ENCODE data around the gene ALDH3B2. TPM values are rescaled to one million over a fixed set of nuclear protein-coding genes. Genes with fewer than 3 reads are reported as not detected.

ALDH3B2 gene
- total and polyA plus RNA-seq, 2 donors from 2014 or later: 1.6 to 2.1 TPM

DNA sequence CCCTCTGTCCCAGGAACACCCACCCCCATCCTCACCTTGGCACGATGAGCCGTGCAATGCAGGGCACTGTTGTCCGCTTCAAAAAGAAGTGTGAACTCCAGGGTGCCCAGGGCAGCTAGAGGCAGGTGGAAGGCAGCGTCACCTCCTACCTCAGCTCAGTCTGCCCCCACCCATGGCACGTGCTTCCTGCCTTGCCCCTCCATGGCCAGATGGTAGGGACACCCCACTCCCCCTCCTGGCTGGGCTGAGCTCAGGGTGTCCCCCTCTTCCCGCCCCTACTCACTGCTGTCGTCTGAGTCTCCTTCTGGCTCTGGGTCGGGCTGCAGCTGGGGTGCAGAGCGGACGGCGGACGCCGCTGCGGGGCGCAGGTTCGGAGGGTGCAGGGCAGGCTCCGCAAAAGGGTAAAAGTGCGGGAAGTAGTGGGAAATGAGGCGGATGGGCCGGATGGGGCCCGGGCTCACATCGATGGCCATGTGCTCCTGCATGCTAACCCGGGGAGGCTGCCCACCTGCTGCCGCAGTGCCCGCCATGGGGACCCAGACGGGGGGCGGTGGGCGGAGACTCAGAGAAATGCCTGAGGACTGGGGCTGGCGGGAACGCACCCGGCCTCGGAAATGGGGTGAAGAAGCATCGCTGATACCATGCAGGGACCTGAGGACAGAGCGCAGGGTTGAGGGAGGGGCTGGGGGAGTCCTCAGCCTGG is 58.5 kb downstream of the ALDH3B2 start:
- Histone ChIP-seq H3K27ac (ENCODE audit: low read depth in 2 of 2, low read length in 2 of 2) (no peak overlapping the region), H3K4me3 (ENCODE audit: low read length in 3 of 3) (no peak overlapping the region), H3K9ac (ENCODE audit: low read length in 3 of 3) (no peak overlapping the region), H3K9me3 (ENCODE audit: control insufficient read depth in 2 of 3, insufficient read depth in 1 of 3, low read length in 3 of 3) (no peaks in the 10 kb centered on the region), H3K36me3 (ENCODE audit: control insufficient read depth in 2 of 3, insufficient read depth in 3 of 3, low read length in 3 of 3) (peaks cover 0 to 3% (median 1%) of the 10 kb centered on the region in 3 donors), H3K27me3 (ENCODE audit: control insufficient read depth, insufficient read depth, low read length) (no peaks in the 10 kb centered on the region), H3K4me1 (ENCODE audit: control insufficient read depth in 2 of 3, insufficient read depth in 2 of 3, low read depth in 1 of 3, low read length in 3 of 3) (peaks cover 0 to 16% (median 0%) of the 10 kb centered on the region in 3 donors)
- TF ChIP-seq, protein P1, sequence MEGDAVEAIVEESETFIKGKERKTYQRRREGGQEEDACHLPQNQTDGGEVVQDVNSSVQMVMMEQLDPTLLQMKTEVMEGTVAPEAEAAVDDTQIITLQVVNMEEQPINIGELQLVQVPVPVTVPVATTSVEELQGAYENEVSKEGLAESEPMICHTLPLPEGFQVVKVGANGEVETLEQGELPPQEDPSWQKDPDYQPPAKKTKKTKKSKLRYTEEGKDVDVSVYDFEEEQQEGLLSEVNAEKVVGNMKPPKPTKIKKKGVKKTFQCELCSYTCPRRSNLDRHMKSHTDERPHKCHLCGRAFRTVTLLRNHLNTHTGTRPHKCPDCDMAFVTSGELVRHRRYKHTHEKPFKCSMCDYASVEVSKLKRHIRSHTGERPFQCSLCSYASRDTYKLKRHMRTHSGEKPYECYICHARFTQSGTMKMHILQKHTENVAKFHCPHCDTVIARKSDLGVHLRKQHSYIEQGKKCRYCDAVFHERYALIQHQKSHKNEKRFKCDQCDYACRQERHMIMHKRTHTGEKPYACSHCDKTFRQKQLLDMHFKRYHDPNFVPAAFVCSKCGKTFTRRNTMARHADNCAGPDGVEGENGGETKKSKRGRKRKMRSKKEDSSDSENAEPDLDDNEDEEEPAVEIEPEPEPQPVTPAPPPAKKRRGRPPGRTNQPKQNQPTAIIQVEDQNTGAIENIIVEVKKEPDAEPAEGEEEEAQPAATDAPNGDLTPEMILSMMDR (IDR thresholded peaks at IDR 0.05; ENCODE audit: borderline replicate concordance, extremely low read depth, insufficient read depth): no peak
- intact Hi-C loops (cut with DNase I): no loop called here
- DNase-seq: no peak
- FAIRE-seq: no peak

DNA sequence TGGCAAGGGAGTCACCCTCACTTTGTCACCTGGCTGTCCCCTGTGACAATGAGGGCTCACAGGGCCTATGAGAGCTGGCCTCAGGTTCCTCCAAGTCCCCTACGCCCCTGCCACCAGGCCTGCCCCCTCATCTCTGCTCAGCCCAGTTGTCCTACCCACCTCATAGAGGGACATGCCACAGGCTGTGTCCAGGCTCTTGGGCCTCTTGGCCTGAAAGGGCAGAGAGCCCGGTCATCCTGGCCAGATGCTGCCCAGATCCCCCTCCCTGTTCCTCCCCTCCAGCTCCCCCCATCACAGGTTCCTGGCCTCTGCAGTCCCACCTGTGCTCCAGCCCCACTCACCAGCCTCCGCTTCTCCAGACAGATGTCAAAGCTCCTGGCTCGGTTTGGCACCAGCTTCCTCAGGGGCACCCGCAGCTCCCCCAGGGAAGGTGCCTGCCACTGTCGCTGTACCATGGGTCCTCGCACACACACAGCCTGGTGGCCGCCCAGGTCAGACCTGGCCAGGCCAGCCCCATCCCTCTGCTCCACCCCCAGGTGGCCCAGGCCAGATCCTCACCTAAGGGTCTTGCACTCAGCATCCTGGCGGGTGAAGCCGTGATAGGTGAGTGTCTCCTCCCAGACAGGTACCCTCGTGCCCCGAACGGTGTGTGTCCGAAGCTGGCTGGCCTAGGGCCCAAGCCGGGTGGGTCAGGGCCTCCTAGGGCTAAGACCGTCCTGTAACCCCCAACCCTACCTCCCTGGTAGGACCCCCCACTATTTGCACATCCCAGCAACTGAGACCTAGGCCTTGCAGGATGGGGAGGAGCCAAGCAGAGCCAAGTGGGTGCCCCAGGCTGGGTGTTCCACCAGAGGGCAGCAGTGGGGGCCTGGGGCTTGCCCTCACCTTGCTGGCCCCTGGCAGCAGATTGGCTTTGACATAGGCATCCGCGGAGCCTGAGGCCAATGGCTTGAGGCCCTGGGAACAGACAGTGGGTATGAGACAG is 59.4 kb downstream of the ALDH3B2 start:
- intact Hi-C loops (cut with DNase I): no loop called here
- H3K9me3 ChIP-seq (ENCODE audit: control insufficient read depth in 2 of 3, insufficient read depth in 1 of 3, low read length in 3 of 3): no peaks in the 10 kb centered on the region
- peak in 4 of 5 donors; percentile 12 to 75 (median 54) for DNase-seq
- no peaks in the 10 kb centered on the region for H3K27me3 ChIP-seq (ENCODE audit: control insufficient read depth, insufficient read depth, low read length)
- peaks cover 0 to 16% (median 0%) of the 10 kb centered on the region in 3 donors for H3K4me1 ChIP-seq (ENCODE audit: control insufficient read depth in 2 of 3, insufficient read depth in 2 of 3, low read depth in 1 of 3, low read length in 3 of 3)
- FAIRE-seq: no peak
- TF ChIP-seq, protein P1 (IDR thresholded peaks at IDR 0.05; ENCODE audit: borderline replicate concordance, extremely low read depth, insufficient read depth): peak; percentile 31
- peaks cover 0 to 10% (median 7%) of the 10 kb centered on the region in 3 donors for H3K36me3 ChIP-seq (ENCODE audit: control insufficient read depth in 2 of 3, insufficient read depth in 3 of 3, low read length in 3 of 3)
- no peak overlapping the region for H3K27ac ChIP-seq (ENCODE audit: low read depth in 2 of 2, low read length in 2 of 2)
- H3K9ac ChIP-seq (ENCODE audit: low read length in 3 of 3): peak overlapping the region in 1 of 3 donors; percentile 71
- H3K4me3 ChIP-seq (ENCODE audit: low read length in 3 of 3): no peak overlapping the region

DNA sequence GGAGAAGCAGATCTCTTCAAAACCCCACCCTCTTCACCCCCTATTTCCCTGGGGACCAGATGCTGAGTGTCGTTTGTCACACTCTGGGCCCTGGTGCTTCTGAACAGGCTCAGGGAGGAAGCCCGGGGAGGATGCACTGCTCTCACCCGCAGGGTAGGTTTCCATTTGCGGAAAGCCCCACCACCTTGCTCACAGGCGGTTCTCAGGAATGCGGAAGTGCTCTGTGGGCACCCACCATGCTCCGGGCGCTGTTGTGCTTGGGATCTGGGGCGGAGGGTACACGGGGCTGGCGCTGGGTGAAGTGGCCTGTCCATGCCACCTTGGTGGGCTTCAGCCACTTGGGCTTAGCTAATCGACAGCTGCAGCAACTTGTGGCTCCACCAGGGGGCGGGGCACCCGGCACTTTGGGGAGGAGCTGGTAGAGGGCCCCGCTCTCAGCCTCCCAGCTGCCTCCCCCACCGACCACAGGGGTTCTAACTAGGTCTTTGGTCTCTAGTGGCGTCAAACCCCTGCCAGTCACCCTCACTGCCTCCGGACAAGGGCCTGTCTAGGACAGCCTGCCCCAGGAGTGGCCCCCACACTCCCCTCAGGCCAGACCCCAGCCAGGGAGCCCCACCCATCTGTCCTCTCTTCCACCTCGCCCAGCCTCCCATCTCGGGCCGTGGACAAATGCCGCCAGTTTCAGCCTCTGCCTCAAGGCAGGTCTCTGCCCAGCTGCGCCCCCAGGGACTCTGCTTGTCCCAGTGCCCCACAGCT is 60.3 kb downstream of the ALDH3B2 start:
- intact Hi-C loops (cut with DNase I): no loop called here
- FAIRE-seq (no peak), DNase-seq (peak; percentile 67 to 90 (median 78))
- no peaks in the 10 kb centered on the region for H3K27me3 ChIP-seq (ENCODE audit: control insufficient read depth, insufficient read depth, low read length)
- peak overlapping the region in 1 of 3 donors; percentile 49 for H3K4me3 ChIP-seq (ENCODE audit: low read length in 3 of 3)
- TF ChIP-seq, protein P1 (IDR thresholded peaks at IDR 0.05; ENCODE audit: borderline replicate concordance, extremely low read depth, insufficient read depth): peak; percentile 26
- H3K4me1 ChIP-seq (ENCODE audit: control insufficient read depth in 2 of 3, insufficient read depth in 2 of 3, low read depth in 1 of 3, low read length in 3 of 3): peaks cover 0 to 16% (median 0%) of the 10 kb centered on the region in 3 donors
- peaks cover 0 to 14% (median 11%) of the 10 kb centered on the region in 3 donors for H3K36me3 ChIP-seq (ENCODE audit: control insufficient read depth in 2 of 3, insufficient read depth in 3 of 3, low read length in 3 of 3)
- H3K9me3 ChIP-seq (ENCODE audit: control insufficient read depth in 2 of 3, insufficient read depth in 1 of 3, low read length in 3 of 3): no peaks in the 10 kb centered on the region
- peak overlapping the region in 2 of 3 donors; percentile 58 to 71 for H3K9ac ChIP-seq (ENCODE audit: low read length in 3 of 3)
- peak overlapping the region; percentile 48 to 52 for H3K27ac ChIP-seq (ENCODE audit: low read depth in 2 of 2, low read length in 2 of 2)

All from kidney (tissue), 14 donors.